WTC11 (cell line): ENCODE results near the gene GNAI1. TPM values are rescaled to one million over a fixed set of nuclear protein-coding genes. Genes with fewer than 3 reads are reported as not detected.

Source experiments
- ATAC-seq: fragments of 200-7000 bp; cut with Tn5 transposase; 2 replicates; pipeline ENCODE4 v1.10.0; 2021; ENCODE audit warnings: mild to moderate bottlenecking, moderate library complexity
- CTCF ChIA-PET: fragments of 300-600 bp; sonication (Branson Sonifier 250); formaldehyde crosslinking; loops from one replicate; lab custom pipeline; 2021; ENCODE audit warnings: antibody characterized with exemption; lab: Charles Lee
- POLR2A ChIA-PET: fragments of 350-600 bp; sonication (Branson Sonifier 250); formaldehyde crosslinking; loops from one replicate; lab custom pipeline; 2021; ENCODE audit warnings: antibody characterized with exemption; lab: Charles Lee
- DNase-seq: peaks from one replicate; pipeline ENCODE4 v3.0.0; 2021; ENCODE audit warnings: low spot score
- H3K27ac Mint-ChIP-seq: 2 replicates; pipeline ENCODE4 v1.8.0; 2021; ENCODE audit warnings: mixed read lengths
- H3K27me3 Mint-ChIP-seq: 2 replicates; pipeline ENCODE4 v1.8.0; 2021; ENCODE audit warnings: low read depth, mild to moderate bottlenecking, moderate library complexity, mixed read lengths
- H3K36me3 Mint-ChIP-seq: 2 replicates; pipeline ENCODE4 v1.8.0; 2021; ENCODE audit warnings: mixed read lengths
- H3K4me1 Mint-ChIP-seq: 2 replicates; pipeline ENCODE4 v1.8.0; 2022; ENCODE audit warnings: mixed read lengths
- H3K4me3 Mint-ChIP-seq: 2 replicates; pipeline ENCODE4 v1.8.0; 2021; ENCODE audit warnings: mild to moderate bottlenecking, moderate library complexity, mixed read lengths
- H3K9me3 Mint-ChIP-seq: 2 replicates; pipeline ENCODE4 v1.8.0; 2021; ENCODE audit warnings: mixed read lengths
- ATF1 ChIP-seq: sonication (generic); formaldehyde crosslinking; IDR thresholded peaks from 2 replicates; pipeline ENCODE4 v1.8.1; 2023; ENCODE audit warnings: mild to moderate bottlenecking, moderate library complexity, missing genetic modification reagents
- CBFB ChIP-seq: sonication (generic); formaldehyde crosslinking; IDR thresholded peaks from 2 replicates; pipeline ENCODE4 v1.8.1; 2022; ENCODE audit warnings: mild to moderate bottlenecking, low read depth, missing genetic modification reagents
- CREB1 ChIP-seq: sonication (generic); formaldehyde crosslinking; IDR thresholded peaks from 2 replicates; pipeline ENCODE4 v1.8.0; 2023; ENCODE audit warnings: mild to moderate bottlenecking, missing genetic modification reagents
- CREM ChIP-seq: sonication (generic); formaldehyde crosslinking; IDR thresholded peaks from 2 replicates; pipeline ENCODE4 v1.8.1; 2022; ENCODE audit warnings: mild to moderate bottlenecking, missing genetic modification reagents, moderate library complexity
- CTCF ChIP-seq: fragments of 200-600 bp; IDR thresholded peaks from 2 replicates; pipeline ENCODE4 v1.8.0; 2022; ENCODE audit warnings: antibody characterized with exemption
- EMX1 ChIP-seq: fragments of 250-450 bp; sonication (Bioruptor Pico); IDR thresholded peaks from 2 replicates; pipeline ENCODE4 v1.8.0; 2021; ENCODE audit warnings: mild to moderate bottlenecking
- ESRRA ChIP-seq: sonication (generic); formaldehyde crosslinking; IDR thresholded peaks from 2 replicates; pipeline ENCODE4 v1.8.1; 2022; ENCODE audit warnings: mild to moderate bottlenecking, missing genetic modification reagents, borderline replicate concordance
- ETV6 ChIP-seq: sonication (generic); formaldehyde crosslinking; IDR thresholded peaks from 2 replicates; pipeline ENCODE4 v1.8.1; 2022; ENCODE audit warnings: mild to moderate bottlenecking, missing genetic modification reagents
- FOXK1 ChIP-seq: sonication (generic); formaldehyde crosslinking; IDR thresholded peaks from 2 replicates; pipeline ENCODE4 v1.8.0; 2022; ENCODE audit warnings: mild to moderate bottlenecking, moderate library complexity, missing genetic modification reagents
- FOXP1 ChIP-seq: sonication (generic); formaldehyde crosslinking; IDR thresholded peaks from 2 replicates; pipeline ENCODE4 v1.8.0; 2022; ENCODE audit warnings: missing genetic modification reagents, mild to moderate bottlenecking, moderate library complexity, borderline replicate concordance
- GRHL2 ChIP-seq: fragments of 250-450 bp; sonication (Bioruptor Pico); IDR thresholded peaks from 2 replicates; pipeline ENCODE4 v1.8.0; 2022; ENCODE audit warnings: mild to moderate bottlenecking, moderate library complexity; ENCODE audit not compliant: insufficient replicate concordance, severe bottlenecking
- MYBL2 ChIP-seq: sonication (generic); formaldehyde crosslinking; IDR thresholded peaks from 2 replicates; pipeline ENCODE4 v1.8.1; 2023; ENCODE audit warnings: mild to moderate bottlenecking, moderate library complexity, missing genetic modification reagents
- NR2C2 ChIP-seq: sonication (generic); formaldehyde crosslinking; IDR thresholded peaks from 2 replicates; pipeline ENCODE4 v1.8.0; 2022; ENCODE audit warnings: mild to moderate bottlenecking, missing genetic modification reagents
- OVOL2 ChIP-seq: fragments of 250-450 bp; sonication (Bioruptor Pico); IDR thresholded peaks from 2 replicates; pipeline ENCODE4 v1.9.0; 2021; ENCODE audit warnings: mild to moderate bottlenecking, borderline replicate concordance
- PREB ChIP-seq: sonication (generic); formaldehyde crosslinking; IDR thresholded peaks from 2 replicates; pipeline ENCODE4 v1.8.1; 2022; ENCODE audit warnings: mild to moderate bottlenecking, missing genetic modification reagents, moderate library complexity, borderline replicate concordance
- SP1 ChIP-seq: sonication (generic); formaldehyde crosslinking; conservative IDR thresholded peaks from 2 replicates; pipeline ENCODE4 v1.8.1; 2022; ENCODE audit warnings: missing genetic modification reagents
- TCF7 ChIP-seq: sonication (generic); formaldehyde crosslinking; IDR thresholded peaks from 2 replicates; pipeline ENCODE4 v1.8.0; 2022; ENCODE audit warnings: mild to moderate bottlenecking, low read depth, missing genetic modification reagents, moderate library complexity
- TP53 ChIP-seq: sonication (generic); formaldehyde crosslinking; IDR thresholded peaks from 2 replicates; pipeline ENCODE4 v1.8.1; 2023; ENCODE audit warnings: mild to moderate bottlenecking, missing genetic modification reagents
- ZNF121 ChIP-seq: sonication (generic); formaldehyde crosslinking; IDR thresholded peaks from 2 replicates; pipeline ENCODE4 v1.8.0; 2023; ENCODE audit warnings: missing genetic modification reagents
- ZNF138 ChIP-seq: sonication (generic); formaldehyde crosslinking; conservative IDR thresholded peaks from 2 replicates; pipeline ENCODE4 v1.8.1; 2022; ENCODE audit warnings: mild to moderate bottlenecking, moderate library complexity, missing genetic modification reagents
- ZNF232 ChIP-seq: sonication (generic); formaldehyde crosslinking; IDR thresholded peaks from 2 replicates; pipeline ENCODE4 v1.8.0; 2022; ENCODE audit warnings: mild to moderate bottlenecking, missing genetic modification reagents
- ZNF281 ChIP-seq: sonication (generic); formaldehyde crosslinking; IDR thresholded peaks from 2 replicates; pipeline ENCODE4 v1.8.0; 2023; ENCODE audit warnings: mild to moderate bottlenecking, missing genetic modification reagents
- ZNF532 ChIP-seq: fragments of 250-450 bp; sonication (Bioruptor Pico); IDR thresholded peaks from 2 replicates; pipeline ENCODE4 v1.9.0; 2021; ENCODE audit warnings: mild to moderate bottlenecking, borderline replicate concordance
- total RNA-seq: library from RNA; stranded (reverse); gene quantifications from 3 replicates; pipeline ENCODE4 v1.2.3, GENCODE V29; 2021
- TF ChIP-seq, protein P1 (sequence below): sonication (generic); formaldehyde crosslinking; IDR thresholded peaks from 2 replicates; pipeline ENCODE4 v1.8.1; 2023; ENCODE audit warnings: mild to moderate bottlenecking, missing genetic modification reagents, moderate library complexity
- TF ChIP-seq, protein P2 (sequence below): sonication (generic); formaldehyde crosslinking; IDR thresholded peaks from 2 replicates; pipeline ENCODE4 v1.8.1; 2023; ENCODE audit warnings: mild to moderate bottlenecking, missing genetic modification reagents

GNAI1 gene
- total RNA-seq, 1 experiment from 2014 or later, result 26.7 TPM

DNA sequence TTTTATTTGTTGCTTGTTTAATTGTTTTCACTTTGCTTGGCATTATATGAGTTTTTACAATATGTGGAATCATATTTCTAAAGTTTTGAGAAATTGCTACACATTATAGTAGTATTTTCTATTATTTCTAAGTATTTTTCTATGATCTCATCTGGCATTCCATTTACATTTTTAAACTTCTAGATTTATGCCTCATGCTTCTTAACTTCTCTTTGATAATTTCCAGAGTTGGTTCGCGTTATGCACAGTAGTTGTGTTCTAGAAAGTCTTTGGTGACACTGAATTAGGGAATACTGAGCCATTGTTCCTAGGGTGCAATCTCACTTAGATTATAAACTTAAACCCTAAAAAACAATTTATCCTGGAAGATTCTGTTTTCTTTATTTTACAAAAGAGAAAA, 129.2 kb downstream of the GNAI1 start (continued):
- TF ChIP-seq, protein P1, sequence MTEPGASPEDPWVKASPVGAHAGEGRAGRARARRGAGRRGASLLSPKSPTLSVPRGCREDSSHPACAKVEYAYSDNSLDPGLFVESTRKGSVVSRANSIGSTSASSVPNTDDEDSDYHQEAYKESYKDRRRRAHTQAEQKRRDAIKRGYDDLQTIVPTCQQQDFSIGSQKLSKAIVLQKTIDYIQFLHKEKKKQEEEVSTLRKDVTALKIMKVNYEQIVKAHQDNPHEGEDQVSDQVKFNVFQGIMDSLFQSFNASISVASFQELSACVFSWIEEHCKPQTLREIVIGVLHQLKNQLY (CRISPR knock-in tag), result no peak
- TF ChIP-seq MYBL2 (CRISPR knock-in tag), result no peak
- no peak for TF ChIP-seq ATF1 (CRISPR knock-in tag)
- TF ChIP-seq ESRRA (CRISPR knock-in tag), result no peak
- no peak for TF ChIP-seq EMX1 (CRISPR knock-in tag)
- no peak for TF ChIP-seq CREM
- no peak for TF ChIP-seq ZNF138 (CRISPR knock-in tag)
- TF ChIP-seq NR2C2, result no peak
- TF ChIP-seq ETV6 (CRISPR knock-in tag), result no peak
- no peak for TF ChIP-seq OVOL2 (CRISPR knock-in tag)

GRCh38 chr7:80264769-80265495, 130.3 kb downstream of the GNAI1 start:
- Mint-ChIP-seq H3K27me3 (no peaks in the 10 kb centered on the region), H3K27ac (no peak overlapping the region), H3K9me3 (no peaks in the 10 kb centered on the region), H3K36me3 (no peaks in the 10 kb centered on the region), H3K4me3 (no peak overlapping the region), H3K4me1 (peaks cover 14% of the 10 kb centered on the region)
- POLR2A ChIA-PET, result no interaction called here
- CTCF ChIA-PET, result no interaction called here
- DNase-seq, result no peak
- no peak for ATAC-seq
- TF ChIP-seq ZNF532 (CRISPR knock-in tag) (no peak), ZNF232 (CRISPR knock-in tag) (no peak), FOXP1 (no peak), SP1 (CRISPR knock-in tag) (no peak), GRHL2 (no peak), OVOL2 (CRISPR knock-in tag) (no peak), MYBL2 (CRISPR knock-in tag) (no peak), FOXK1 (CRISPR knock-in tag) (no peak), CTCF (no peak), TP53 (no peak), CBFB (CRISPR knock-in tag) (no peak), CREB1 (CRISPR knock-in tag) (no peak), PREB (CRISPR knock-in tag) (no peak), ZNF121 (CRISPR knock-in tag) (no peak), ZNF281 (CRISPR knock-in tag) (no peak), TCF7 (CRISPR knock-in tag) (no peak)
- TF ChIP-seq, protein P2, sequence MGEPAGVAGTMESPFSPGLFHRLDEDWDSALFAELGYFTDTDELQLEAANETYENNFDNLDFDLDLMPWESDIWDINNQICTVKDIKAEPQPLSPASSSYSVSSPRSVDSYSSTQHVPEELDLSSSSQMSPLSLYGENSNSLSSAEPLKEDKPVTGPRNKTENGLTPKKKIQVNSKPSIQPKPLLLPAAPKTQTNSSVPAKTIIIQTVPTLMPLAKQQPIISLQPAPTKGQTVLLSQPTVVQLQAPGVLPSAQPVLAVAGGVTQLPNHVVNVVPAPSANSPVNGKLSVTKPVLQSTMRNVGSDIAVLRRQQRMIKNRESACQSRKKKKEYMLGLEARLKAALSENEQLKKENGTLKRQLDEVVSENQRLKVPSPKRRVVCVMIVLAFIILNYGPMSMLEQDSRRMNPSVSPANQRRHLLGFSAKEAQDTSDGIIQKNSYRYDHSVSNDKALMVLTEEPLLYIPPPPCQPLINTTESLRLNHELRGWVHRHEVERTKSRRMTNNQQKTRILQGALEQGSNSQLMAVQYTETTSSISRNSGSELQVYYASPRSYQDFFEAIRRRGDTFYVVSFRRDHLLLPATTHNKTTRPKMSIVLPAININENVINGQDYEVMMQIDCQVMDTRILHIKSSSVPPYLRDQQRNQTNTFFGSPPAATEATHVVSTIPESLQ (CRISPR knock-in tag), result no peak
